ENCODE data around the gene ARHGEF19.

DNA sequence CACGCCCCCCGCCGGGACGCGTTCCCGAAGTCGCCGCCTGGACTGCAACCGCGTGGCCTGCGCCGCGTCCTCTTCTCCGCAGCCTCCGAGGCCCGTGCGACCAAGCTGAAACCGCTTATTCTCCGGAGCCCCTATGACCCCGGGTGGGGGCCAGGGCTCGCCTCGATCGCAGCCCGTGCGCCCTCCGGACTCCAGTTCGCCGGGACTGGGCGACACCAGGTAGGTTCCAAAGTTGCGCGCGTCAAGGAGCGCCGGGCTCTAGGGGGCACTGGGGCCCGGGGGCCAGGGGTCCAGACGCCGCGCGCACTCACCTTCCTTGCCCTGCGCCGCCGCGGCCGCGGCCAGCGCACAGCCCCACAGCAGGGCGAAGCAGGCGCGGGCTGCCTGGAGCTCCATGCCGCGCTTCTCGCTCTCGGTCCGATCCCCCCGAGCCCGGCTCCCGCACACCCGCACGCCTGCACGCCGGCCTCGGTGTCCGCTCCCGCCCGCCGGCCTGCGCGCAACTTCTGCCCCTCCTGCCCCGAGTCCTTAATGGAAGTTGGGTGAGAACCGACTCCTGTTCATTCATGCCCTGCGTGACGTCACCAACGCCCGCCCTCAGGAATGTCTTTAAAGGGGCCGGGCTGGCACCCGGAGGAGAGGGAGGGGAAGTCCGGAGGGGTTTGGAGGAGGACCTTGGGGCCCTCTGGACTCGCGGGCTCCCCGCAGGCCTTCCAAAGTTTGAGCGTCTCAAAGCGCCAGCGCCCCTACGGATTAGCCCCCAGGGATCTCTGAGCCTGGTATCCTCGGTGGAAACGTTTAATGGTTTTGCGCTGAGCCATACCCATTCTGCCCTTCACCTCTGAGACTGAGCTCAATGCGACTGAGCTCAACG lies 56.7 kb downstream of the ARHGEF19 start, which contains the start of gene EPHA2:
- TF ChIP-seq, protein P1, sequence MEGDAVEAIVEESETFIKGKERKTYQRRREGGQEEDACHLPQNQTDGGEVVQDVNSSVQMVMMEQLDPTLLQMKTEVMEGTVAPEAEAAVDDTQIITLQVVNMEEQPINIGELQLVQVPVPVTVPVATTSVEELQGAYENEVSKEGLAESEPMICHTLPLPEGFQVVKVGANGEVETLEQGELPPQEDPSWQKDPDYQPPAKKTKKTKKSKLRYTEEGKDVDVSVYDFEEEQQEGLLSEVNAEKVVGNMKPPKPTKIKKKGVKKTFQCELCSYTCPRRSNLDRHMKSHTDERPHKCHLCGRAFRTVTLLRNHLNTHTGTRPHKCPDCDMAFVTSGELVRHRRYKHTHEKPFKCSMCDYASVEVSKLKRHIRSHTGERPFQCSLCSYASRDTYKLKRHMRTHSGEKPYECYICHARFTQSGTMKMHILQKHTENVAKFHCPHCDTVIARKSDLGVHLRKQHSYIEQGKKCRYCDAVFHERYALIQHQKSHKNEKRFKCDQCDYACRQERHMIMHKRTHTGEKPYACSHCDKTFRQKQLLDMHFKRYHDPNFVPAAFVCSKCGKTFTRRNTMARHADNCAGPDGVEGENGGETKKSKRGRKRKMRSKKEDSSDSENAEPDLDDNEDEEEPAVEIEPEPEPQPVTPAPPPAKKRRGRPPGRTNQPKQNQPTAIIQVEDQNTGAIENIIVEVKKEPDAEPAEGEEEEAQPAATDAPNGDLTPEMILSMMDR (conservative IDR thresholded peaks at IDR 0.05; ENCODE audit: low read length) = no peak
- TF ChIP-seq EZH2phosphoT487 (IDR thresholded peaks at IDR 0.05; ENCODE audit: borderline replicate concordance) = no peak
